ENCODE measurements around the gene CNTNAP5. TPM values are rescaled to one million over a fixed set of nuclear protein-coding genes. Genes with fewer than 3 reads are reported as not detected.

CNTNAP5 gene
- total RNA-seq, 1 donor from 2014 or later = not detected

DNA sequence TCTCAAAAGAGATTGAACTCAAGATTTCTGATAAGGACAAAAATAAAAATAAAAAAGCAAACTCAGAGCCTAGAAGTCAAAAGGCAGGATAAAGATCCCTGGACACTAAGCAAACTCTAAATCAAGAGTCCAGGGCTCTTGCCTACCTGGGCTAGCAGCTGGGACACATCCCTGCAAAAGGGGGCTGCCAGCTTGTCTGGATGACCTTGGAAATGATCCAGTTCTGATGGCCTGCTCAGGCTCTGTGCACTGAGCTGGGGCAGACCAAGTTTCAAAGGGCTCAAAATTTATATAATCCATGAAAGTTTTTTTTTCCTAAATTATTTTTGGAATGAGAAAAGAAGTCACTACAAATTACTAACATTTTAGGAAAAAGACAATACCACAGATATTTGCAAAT, 557.3 kb downstream of the CNTNAP5 start:
- Histone ChIP-seq H3K27ac (replicated peaks) (no peak overlapping the region), H3K36me3 (no peaks in the 10 kb centered on the region), H3K27me3 (ENCODE audit: low read depth) (no peaks in the 10 kb centered on the region), H3K4me3 (no peak overlapping the region), H3K4me1 (no peaks in the 10 kb centered on the region), H3K9me3 (replicated peaks) (no peaks in the 10 kb centered on the region)
- TF ChIP-seq CTCF (IDR thresholded peaks at IDR 0.05; ENCODE audit: borderline replicate concordance) = no peak
- intact Hi-C loops (cut with micrococcal nuclease) = no loop called here
- no peak for DNase-seq

DNA sequence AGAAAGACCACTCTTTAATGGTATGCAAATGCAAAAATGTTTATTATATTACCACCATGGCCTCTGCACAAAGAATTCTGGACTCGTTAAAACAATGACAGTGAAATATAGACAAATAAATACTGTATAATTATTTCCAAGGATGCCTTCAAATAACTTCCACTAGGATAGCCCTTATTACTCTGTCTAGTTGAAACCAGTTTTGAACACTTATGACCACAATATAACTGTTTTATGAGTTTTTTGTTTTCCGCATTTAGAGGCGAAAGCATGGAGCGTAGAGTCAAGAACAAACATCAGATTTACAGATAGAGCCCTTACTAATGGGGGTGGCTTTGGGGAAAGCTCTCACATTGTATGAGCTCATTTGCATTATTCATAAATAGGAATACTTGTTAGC, 559.5 kb downstream of the CNTNAP5 start:
- H3K4me1 ChIP-seq = no peaks in the 10 kb centered on the region

GRCh38 chr2:124585277-124585676, 560.2 kb downstream of the CNTNAP5 start:
- no peak overlapping the region for H3K4me3 ChIP-seq
- no peak for DNase-seq
- no peak overlapping the region for H3K27ac ChIP-seq (replicated peaks)
- no peaks in the 10 kb centered on the region for H3K4me1 ChIP-seq
- intact Hi-C loops (cut with micrococcal nuclease) = no loop called here
- H3K9me3 ChIP-seq (replicated peaks) = no peaks in the 10 kb centered on the region
- no peak for TF ChIP-seq CTCF (IDR thresholded peaks at IDR 0.05; ENCODE audit: borderline replicate concordance)
- H3K36me3 ChIP-seq = no peaks in the 10 kb centered on the region
- no peaks in the 10 kb centered on the region for H3K27me3 ChIP-seq (ENCODE audit: low read depth)

More for the DNA sequence above, 559.5 kb downstream of the CNTNAP5 start:
- no peak overlapping the region for H3K27ac ChIP-seq (replicated peaks)
- no peaks in the 10 kb centered on the region for H3K27me3 ChIP-seq (ENCODE audit: low read depth)
- no peaks in the 10 kb centered on the region for H3K36me3 ChIP-seq
- no peak for DNase-seq
- no peak for TF ChIP-seq CTCF (IDR thresholded peaks at IDR 0.05; ENCODE audit: borderline replicate concordance)
- no peak overlapping the region for H3K4me3 ChIP-seq
- intact Hi-C loops (cut with micrococcal nuclease) = no loop called here
- no peaks in the 10 kb centered on the region for H3K9me3 ChIP-seq (replicated peaks)

DNA sequence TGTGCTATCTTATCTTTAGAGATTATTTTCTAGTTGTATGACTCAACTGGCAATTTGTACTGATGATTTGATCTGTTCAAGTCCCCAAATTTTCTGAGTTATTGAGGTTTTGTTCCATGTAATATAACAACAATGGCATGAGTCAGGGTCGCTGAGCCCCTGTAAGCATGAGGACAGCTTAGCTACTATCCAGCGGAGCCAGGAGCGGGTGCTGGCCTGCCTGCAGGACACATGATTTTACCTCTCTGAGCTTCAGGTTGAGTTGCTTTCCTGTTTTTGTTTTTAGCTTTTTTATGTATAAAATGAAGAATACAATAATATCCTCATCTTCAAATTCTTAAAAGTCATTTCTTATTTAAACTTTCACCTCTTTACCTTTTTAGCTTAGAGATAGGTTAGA, 561.1 kb downstream of the CNTNAP5 start:
- no peak for TF ChIP-seq CTCF (IDR thresholded peaks at IDR 0.05; ENCODE audit: borderline replicate concordance)
- Histone ChIP-seq H3K4me1 (no peaks in the 10 kb centered on the region), H3K36me3 (no peaks in the 10 kb centered on the region), H3K27me3 (ENCODE audit: low read depth) (no peaks in the 10 kb centered on the region), H3K9me3 (replicated peaks) (no peaks in the 10 kb centered on the region), H3K4me3 (no peak overlapping the region), H3K27ac (replicated peaks) (no peak overlapping the region)
- intact Hi-C loops (cut with micrococcal nuclease) = no loop called here
- DNase-seq = no peak

GRCh38 chr2:124586835-124587234, 561.7 kb downstream of the CNTNAP5 start:
- H3K36me3 ChIP-seq = no peaks in the 10 kb centered on the region
- no peak for DNase-seq
- H3K27me3 ChIP-seq (ENCODE audit: low read depth) = no peaks in the 10 kb centered on the region
- no peak for TF ChIP-seq CTCF (IDR thresholded peaks at IDR 0.05; ENCODE audit: borderline replicate concordance)
- intact Hi-C loops (cut with micrococcal nuclease) = no loop called here
- H3K27ac ChIP-seq (replicated peaks) = no peak overlapping the region
- H3K4me1 ChIP-seq = no peaks in the 10 kb centered on the region
- no peaks in the 10 kb centered on the region for H3K9me3 ChIP-seq (replicated peaks)
- H3K4me3 ChIP-seq = no peak overlapping the region

DNA sequence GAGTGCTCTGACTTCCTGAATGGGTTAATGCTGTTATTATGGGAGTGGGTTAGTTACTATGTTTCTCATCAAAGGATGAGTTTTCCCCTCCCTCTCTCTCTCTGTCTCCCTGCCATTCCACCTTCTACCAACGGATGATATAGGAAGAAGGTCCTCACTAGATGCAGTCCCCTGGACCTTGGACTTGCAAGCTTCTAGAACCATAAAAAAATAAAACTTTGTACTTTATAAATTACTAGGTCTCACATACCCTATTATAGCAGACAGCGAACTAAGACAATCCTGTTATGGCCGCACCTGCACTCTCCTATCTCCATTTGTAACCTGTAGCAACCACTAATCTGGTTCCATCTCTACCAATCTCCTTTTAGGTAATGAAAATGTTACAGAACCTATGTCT, 564.9 kb downstream of the CNTNAP5 start:
- no peaks in the 10 kb centered on the region for H3K4me1 ChIP-seq
- no peak for DNase-seq
- intact Hi-C loops (cut with micrococcal nuclease) = no loop called here
- no peak overlapping the region for H3K27ac ChIP-seq (replicated peaks)
- no peaks in the 10 kb centered on the region for H3K36me3 ChIP-seq
- no peaks in the 10 kb centered on the region for H3K27me3 ChIP-seq (ENCODE audit: low read depth)
- no peaks in the 10 kb centered on the region for H3K9me3 ChIP-seq (replicated peaks)
- TF ChIP-seq CTCF (IDR thresholded peaks at IDR 0.05; ENCODE audit: borderline replicate concordance) = no peak
- H3K4me3 ChIP-seq = no peak overlapping the region
